HepG2 (cell line): Measurements from ENCODE around the gene NIBAN1. TPM values are rescaled to one million over a fixed set of nuclear protein-coding genes. Genes with fewer than 3 reads are reported as not detected.

Experiments used
- ATAC-seq: fragments of 200-7000 bp; cut with Tn5 transposase; 3 replicates; pipeline ENCODE4 v1.9.1; 2020; ENCODE audit warnings: mild to moderate bottlenecking, moderate library complexity
- BruUV-seq: library from RNA; stranded (reverse); fragments of 400-500 nt; replicated peaks from 2 replicates; lab custom pipeline; 2021; lab: Mats Ljungman, UMichigan
- CTCF ChIA-PET: fragments of 300-600 bp; formaldehyde crosslinking; extraction: SDS; loops from one replicate; lab custom pipeline; 2021; ENCODE audit warnings: low total read pairs, inconsistent platforms, low intra/inter-chr PET ratio; lab: Yijun Ruan, JAX
- POLR2A ChIA-PET: fragments of 350-600 bp; sonication (Branson Sonifier 250); formaldehyde crosslinking; loops from one replicate; lab custom pipeline; 2020; ENCODE audit warnings: antibody characterized with exemption, inconsistent platforms; lab: Yijun Ruan, JAX
- DNase-seq: peaks from one replicate; pipeline ENCODE4 v3.0.0-alpha.2; 2015; ENCODE audit warnings: low spot score
- FAIRE-seq: peaks from 3 replicates; lab custom pipeline; 2011; peaks lifted over from hg19 to GRCh38; lab: Jason Lieb, UNC
- H2AFZ ChIP-seq: one replicate; pipeline ENCODE4 v1.6.1; 2011; ENCODE audit warnings: low read length, inconsistent platforms
- H3K27ac ChIP-seq: fragments of 300-600 bp; 3 replicates; pipeline ENCODE4 v1.8.0; 2011; ENCODE audit warnings: mixed run types, mild to moderate bottlenecking, mixed read lengths, low read length, inconsistent platforms; ENCODE audit not compliant: insufficient read depth; ENCODE audit errors: extremely low read length
- H3K27me3 ChIP-seq, 2 experiments: fragments of 200-600 bp in 1 of 2; 2 replicates in 1 of 2; 3 replicates in 1 of 2; pipeline versions ENCODE4 v1.6.0 to v1.8.0; 2011; ENCODE audit warnings: low read length in 2 of 2, mild to moderate bottlenecking in 2 of 2, moderate library complexity in 2 of 2, inconsistent platforms in 1 of 2; ENCODE audit not compliant: insufficient read depth in 2 of 2, control insufficient read depth in 1 of 2
- H3K36me3 ChIP-seq, 2 experiments: fragments of 200-600 bp in 1 of 2; replicated peaks in 1 of 2; 2 replicates in 1 of 2; 3 replicates in 1 of 2; pipeline versions ENCODE4 v1.5.1 to v1.8.0; 2011; ENCODE audit warnings: low read length in 2 of 2, inconsistent platforms in 1 of 2; ENCODE audit not compliant: insufficient read depth in 2 of 2, control insufficient read depth in 1 of 2
- H3K4me1 ChIP-seq: 2 replicates; pipeline ENCODE4 v1.5.1; 2012; ENCODE audit warnings: low read length, inconsistent platforms; ENCODE audit not compliant: insufficient read depth
- H3K4me2 ChIP-seq: 2 replicates; pipeline ENCODE4 v1.6.0; 2011; ENCODE audit warnings: low read depth, low read length, inconsistent platforms
- H3K4me3 ChIP-seq, 3 experiments: fragments of 200-600 bp in 1 of 3; sonication (generic), shearing (Covaris generic) in 1 of 3; replicated peaks in 1 of 3; 2 replicates each; pipeline ENCODE4 v1.5.1; 2011 to 2016; ENCODE audit warnings: low read length in 3 of 3, inconsistent platforms in 2 of 3, low read depth in 2 of 3, mild to moderate bottlenecking in 2 of 3, control low read depth in 1 of 3, mixed read lengths in 1 of 3; ENCODE audit not compliant: insufficient read depth in 1 of 3
- H3K79me2 ChIP-seq: one replicate; pipeline ENCODE4 v1.6.1; 2011; ENCODE audit warnings: low read length, inconsistent platforms; ENCODE audit not compliant: insufficient read depth
- H3K9ac ChIP-seq: 2 replicates; pipeline ENCODE4 v1.6.0; 2011; ENCODE audit warnings: mild to moderate bottlenecking, low read depth, low read length, inconsistent platforms; ENCODE audit not compliant: insufficient read depth
- H3K9me3 ChIP-seq: 2 replicates; pipeline ENCODE4 v1.5.1; 2012; ENCODE audit warnings: mild to moderate bottlenecking, low read length
- H4K20me1 ChIP-seq: 2 replicates; pipeline ENCODE4 v1.6.0; 2011; ENCODE audit warnings: inconsistent platforms, mild to moderate bottlenecking, low read length, moderate library complexity; ENCODE audit not compliant: insufficient read depth
- CBFB ChIP-seq: sonication (generic); formaldehyde crosslinking; IDR thresholded peaks from 2 replicates; pipeline ENCODE4 v1.4.0; 2020; ENCODE audit warnings: missing genetic modification reagents
- EHMT2 ChIP-seq: fragments of 200-600 bp; sonication (generic); IDR thresholded peaks from 2 replicates; pipeline ENCODE4 v1.7.0; 2017; ENCODE audit warnings: antibody characterized with exemption, low read depth, low read length, borderline replicate concordance
- FIP1L1 ChIP-seq: fragments of 200-400 bp; formaldehyde crosslinking; IDR thresholded peaks from 2 replicates; pipeline ENCODE4 v1.6.1; 2018; ENCODE audit warnings: low read depth, mild to moderate bottlenecking, low read length, moderate library complexity, borderline replicate concordance; ENCODE audit not compliant: insufficient read depth
- FOXA1 ChIP-seq, 2 experiments: fragments of 450-650 bp in 1 of 2; sonication (generic) in 1 of 2; formaldehyde crosslinking in 1 of 2; IDR thresholded peaks; 2 replicates each; pipeline versions ENCODE4 v1.4.0 to v1.6.1; 2016 to 2020; ENCODE audit warnings: missing genetic modification reagents in 1 of 2
- HNRNPUL1 ChIP-seq: fragments of 200-400 bp; formaldehyde crosslinking; IDR thresholded peaks from 2 replicates; pipeline ENCODE4 v1.6.1; 2017; ENCODE audit warnings: low read depth, mild to moderate bottlenecking, low read length, moderate library complexity
- MAFK ChIP-seq, 2 experiments: IDR thresholded peaks in 1 of 2; conservative IDR thresholded peaks in 1 of 2; 2 replicates each; pipeline ENCODE4 v1.6.1; 2011; ENCODE audit warnings: improper control_type of control experiment in 2 of 2, low read length in 2 of 2
- PRPF4 ChIP-seq: fragments of 200-400 bp; formaldehyde crosslinking; IDR thresholded peaks from 2 replicates; pipeline ENCODE4 v1.6.1; 2016; ENCODE audit warnings: low read length, low read depth; ENCODE audit not compliant: poor library complexity, severe bottlenecking
- TBX2 ChIP-seq: sonication (generic); formaldehyde crosslinking; IDR thresholded peaks from 2 replicates; pipeline ENCODE4 v1.5.0; 2020; ENCODE audit warnings: missing genetic modification reagents, mild to moderate bottlenecking, borderline replicate concordance
- TFDP2 ChIP-seq: sonication (generic); formaldehyde crosslinking; IDR thresholded peaks from 2 replicates; pipeline ENCODE4 v1.4.0; 2020; ENCODE audit warnings: missing genetic modification reagents
- THAP9 ChIP-seq: sonication (generic); formaldehyde crosslinking; IDR thresholded peaks from 2 replicates; pipeline ENCODE4; 2020; ENCODE audit warnings: missing genetic modification reagents, mild to moderate bottlenecking, borderline replicate concordance
- ZBTB1 ChIP-seq: sonication (generic); formaldehyde crosslinking; IDR thresholded peaks from 2 replicates; pipeline ENCODE4 v1.4.0; 2020; ENCODE audit warnings: missing genetic modification reagents, borderline replicate concordance
- ZNF224 ChIP-seq: sonication (generic); formaldehyde crosslinking; IDR thresholded peaks from 2 replicates; pipeline ENCODE4 v1.5.0; 2020; ENCODE audit warnings: mild to moderate bottlenecking, missing genetic modification reagents
- ZNF704 ChIP-seq: sonication (generic); formaldehyde crosslinking; IDR thresholded peaks from 2 replicates; pipeline ENCODE4 v1.8.1; 2023; ENCODE audit warnings: mild to moderate bottlenecking, inconsistent platforms, moderate library complexity, missing genetic modification reagents, borderline replicate concordance
- ZSCAN22 ChIP-seq: sonication (generic); formaldehyde crosslinking; IDR thresholded peaks from 2 replicates; pipeline ENCODE4 v1.4.0; 2020; ENCODE audit warnings: mild to moderate bottlenecking, missing genetic modification reagents
- WGBS: methylation state at CpG from one replicate; pipeline ENCODE4 v1.1.6; 2017; ENCODE audit warnings: low lambda C conversion rate; 5-methylcytosine and 5-hydroxymethylcytosine counted together
- in situ Hi-C: cut with HindIII; loops from 2 replicates; pipeline ENCODE4 v1.10.0; 2017; ENCODE audit warnings: low pct_unique_long_range_greater_than_20kb; ENCODE audit not compliant: extremely low pct_ligation_motif_present
- intact Hi-C: fragments of 100-400 bp; cut with micrococcal nuclease; formaldehyde crosslinking; loops from one replicate; pipeline ENCODE4 v1.10.0; 2022; ENCODE audit not compliant: unreplicated experiment
- polyA plus RNA-seq, 8 experiments: library from polyadenylated mRNA; depleted of rRNA in 3 of 8; stranded (reverse) in 7 of 8; unstranded in 1 of 8; fragments of >200 nt; fragmentation: Illumina TruSeq in 4 of 8; extraction: Trizol in 4 of 8; gene quantifications; 2 replicates each; pipeline versions ENCODE4 v1.2.1 to v1.2.3, GENCODE V29; 2011 to 2016; ENCODE audit warnings: low read depth in 4 of 8, missing spikeins in 1 of 8, mixed read lengths in 1 of 8; ENCODE audit not compliant: insufficient read depth in 1 of 8
- total RNA-seq, 5 experiments: library from RNA; depleted of rRNA; stranded (reverse); fragments of >200 nt; fragmentation: Illumina TruSeq; extraction: Trizol; gene quantifications; 2 replicates each; pipeline ENCODE4 v1.2.3, GENCODE V29; 2016; ENCODE audit warnings: low read depth in 1 of 5

Gene NIBAN1
- total and polyA plus RNA-seq, 2 of the 13 experiments (the other 11 are each of a cell fraction or from before 2014, with no cell fraction given) = not detected

- TF ChIP-seq THAP9 (CRISPR knock-in tag) (no peak), ZNF704 (CRISPR knock-in tag) (no peak)
These were observed 33.5 kb downstream of the NIBAN1 start (continued) for GRCh38 chr1:184940694-184941409.

- H3K4me2 ChIP-seq = no peak overlapping the region
- ChIA-PET POLR2A (no interaction called here), CTCF (no interaction called here)
- no peak overlapping the region for H2AFZ ChIP-seq
- in situ Hi-C loops (no loop called here), intact Hi-C loops (no loop called here)
- no peaks in the 10 kb centered on the region for H3K79me2 ChIP-seq
- no peak overlapping the region for H3K9ac ChIP-seq
- H3K27ac ChIP-seq = no peak overlapping the region
- no peak for DNase-seq
- no peak overlapping the region for H3K4me3 ChIP-seq
- no peaks in the 10 kb centered on the region for H4K20me1 ChIP-seq
- no peaks in the 10 kb centered on the region for H3K4me1 ChIP-seq
- H3K27me3 ChIP-seq = peaks cover 0 to 5% of the 10 kb centered on the region in 2 experiments; a peak in 2 of 5 replicates
- 11% methylated on average over 2 of the region's 2 CpGs for WGBS
- no peak for ATAC-seq
- FAIRE-seq = no peak
- BruUV-seq = no TSS peak
- H3K9me3 ChIP-seq = no peaks in the 10 kb centered on the region
- no peaks in the 10 kb centered on the region for H3K36me3 ChIP-seq
- no peak for TF ChIP-seq EHMT2
- TF ChIP-seq FOXA1 (IDR thresholded peaks at IDR 0.05) = no peak
- no peak for TF ChIP-seq FOXA1 (CRISPR knock-in tag; IDR thresholded peaks at IDR 0.05)
- no peak for TF ChIP-seq FIP1L1
- TF ChIP-seq TBX2 (CRISPR knock-in tag) = no peak
- TF ChIP-seq HNRNPUL1 = no peak
- no peak for TF ChIP-seq ZNF224 (CRISPR knock-in tag)
- TF ChIP-seq ZBTB1 = no peak
- no peak for TF ChIP-seq ZSCAN22 (CRISPR knock-in tag)
- no peak for TF ChIP-seq MAFK (conservative IDR thresholded peaks at IDR 0.05 in 1 of 2, IDR thresholded peaks at IDR 0.05 in 1 of 2; ENCODE audit: low read length in 2 of 2)
- TF ChIP-seq PRPF4 = no peak
- TF ChIP-seq CBFB (CRISPR knock-in tag) = no peak
- no peak for TF ChIP-seq TFDP2 (CRISPR knock-in tag)
These were observed 34.1 kb downstream of the NIBAN1 start for GRCh38 chr1:184940226-184940625.
